ENCODE results near the gene UBAP1. TPM values are rescaled to one million over a fixed set of nuclear protein-coding genes. Genes with fewer than 3 reads are reported as not detected.
"Not testable (repeated sequence)": the region's sequence is repeated elsewhere in the genome, so short reads cannot be mapped to it uniquely, and the experiment has no call there.

The UBAP1 gene
- total RNA-seq: 100 to 1,000 TPM in 1 of 4 donors, 10 to 100 TPM in 3; 49.2 to 101 (median 66.8) TPM

GRCh38 chr9:34178436-34179212 is at the start of gene UBAP1:
Gene UBAP1, plus strand, starts transcription at chr9:34179043. Its CDS starts 41,872 bp downstream, at chr9:34220915.
- TF ChIP-seq EP300 (IDR thresholded peaks at IDR 0.05) (no peak), POLR2A (IDR thresholded peaks at IDR 0.05) (peak; percentile 70 to 82), POLR2AphosphoS5 (IDR thresholded peaks at IDR 0.05) (peak; percentile 92)
- TF ChIP-seq, protein P1, sequence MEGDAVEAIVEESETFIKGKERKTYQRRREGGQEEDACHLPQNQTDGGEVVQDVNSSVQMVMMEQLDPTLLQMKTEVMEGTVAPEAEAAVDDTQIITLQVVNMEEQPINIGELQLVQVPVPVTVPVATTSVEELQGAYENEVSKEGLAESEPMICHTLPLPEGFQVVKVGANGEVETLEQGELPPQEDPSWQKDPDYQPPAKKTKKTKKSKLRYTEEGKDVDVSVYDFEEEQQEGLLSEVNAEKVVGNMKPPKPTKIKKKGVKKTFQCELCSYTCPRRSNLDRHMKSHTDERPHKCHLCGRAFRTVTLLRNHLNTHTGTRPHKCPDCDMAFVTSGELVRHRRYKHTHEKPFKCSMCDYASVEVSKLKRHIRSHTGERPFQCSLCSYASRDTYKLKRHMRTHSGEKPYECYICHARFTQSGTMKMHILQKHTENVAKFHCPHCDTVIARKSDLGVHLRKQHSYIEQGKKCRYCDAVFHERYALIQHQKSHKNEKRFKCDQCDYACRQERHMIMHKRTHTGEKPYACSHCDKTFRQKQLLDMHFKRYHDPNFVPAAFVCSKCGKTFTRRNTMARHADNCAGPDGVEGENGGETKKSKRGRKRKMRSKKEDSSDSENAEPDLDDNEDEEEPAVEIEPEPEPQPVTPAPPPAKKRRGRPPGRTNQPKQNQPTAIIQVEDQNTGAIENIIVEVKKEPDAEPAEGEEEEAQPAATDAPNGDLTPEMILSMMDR (IDR thresholded peaks at IDR 0.05): peak in 3 of 4 experiments; percentile 12 to 40 (median 27)
- H3K4me1 ChIP-seq: peaks cover 0 to 35% (median 0%) of the 10 kb centered on the region in 3 donors
- 0 to 1% methylated on average over 14 to 19 of the region's 48 CpGs for WGBS, 2 donors (ENCODE audit: low coverage in 1 of 2)
- peak within 1 kb of the TSS; percentile 80 to 86 for H3K4me3 ChIP-seq
- peak within 1 kb of the TSS; percentile 88 to 96 (median 96) for H3K27ac ChIP-seq
- H3K36me3 ChIP-seq: peaks cover 0 to 6% of the 10 kb centered on the region in 2 donors
- H3K27me3 ChIP-seq: no peaks in the 10 kb centered on the region
- peak; percentile 99 for ATAC-seq
- no peaks in the 10 kb centered on the region for H3K9me3 ChIP-seq

- H3K27ac ChIP-seq: no peak overlapping the region
- no peaks in the 10 kb centered on the region for H3K27me3 ChIP-seq
- H3K4me1 ChIP-seq: peaks cover 0 to 8% (median 0%) of the 10 kb centered on the region in 3 donors
- H3K36me3 ChIP-seq: no peaks in the 10 kb centered on the region
- no peaks in the 10 kb centered on the region for H3K9me3 ChIP-seq
- no peak for TF ChIP-seq POLR2A (IDR thresholded peaks at IDR 0.05)
- no peak for TF ChIP-seq EP300 (IDR thresholded peaks at IDR 0.05)
- TF ChIP-seq POLR2AphosphoS5 (IDR thresholded peaks at IDR 0.05): no peak
- TF ChIP-seq, protein P1 (IDR thresholded peaks at IDR 0.05): no peak
- H3K4me3 ChIP-seq: no peak overlapping the region
- WGBS, 2 donors (ENCODE audit: low coverage in 1 of 2): 92 to 93% methylated on average over 6 to 7 of the region's 7 CpGs
- ATAC-seq: no peak
Observed at GRCh38 chr9:34131571-34131970, 47.3 kb upstream of the UBAP1 start.

DNA sequence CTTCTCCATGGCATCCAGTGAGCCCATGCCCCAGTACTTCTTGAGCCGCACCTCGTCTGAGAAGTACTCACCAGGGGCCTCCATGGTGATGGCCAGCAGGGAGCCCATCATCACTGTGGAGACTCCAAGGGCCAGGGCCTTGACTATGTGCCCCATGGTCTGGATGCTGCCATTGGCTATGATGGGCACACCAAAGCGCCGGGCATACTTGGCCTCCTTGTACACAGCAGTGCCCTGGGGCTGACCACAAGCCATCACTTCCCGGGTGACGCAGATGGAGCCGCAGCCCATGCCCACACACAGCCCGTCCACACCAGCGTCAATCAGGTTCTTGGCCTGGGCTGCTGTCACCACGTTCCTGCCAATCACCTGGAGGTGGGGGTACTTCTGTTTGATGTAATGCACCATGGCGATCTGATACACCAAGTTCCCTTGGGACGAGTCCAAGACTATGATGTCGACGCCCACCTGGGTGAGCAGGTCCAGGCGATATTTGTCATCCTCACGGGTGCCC is 45.4 kb upstream of the UBAP1 start:
- no peak for TF ChIP-seq POLR2A (IDR thresholded peaks at IDR 0.05)
- TF ChIP-seq, protein P1 (IDR thresholded peaks at IDR 0.05): no peak
- no peak for TF ChIP-seq EP300 (IDR thresholded peaks at IDR 0.05)
- TF ChIP-seq POLR2AphosphoS5 (IDR thresholded peaks at IDR 0.05): no peak
- H3K36me3 ChIP-seq: no peaks in the 10 kb centered on the region
- no peaks in the 10 kb centered on the region for H3K27me3 ChIP-seq
- no peaks in the 10 kb centered on the region for H3K9me3 ChIP-seq
- no peak overlapping the region for H3K27ac ChIP-seq
- no peaks in the 10 kb centered on the region for H3K4me1 ChIP-seq
- WGBS, 2 donors (ENCODE audit: low coverage in 1 of 2): 97% methylated on average over 5 of the region's 16 CpGs; no CpG with 5 or more reads in 1 of the 2 donors
- H3K4me3 ChIP-seq: no peak overlapping the region
- no peak for ATAC-seq

DNA sequence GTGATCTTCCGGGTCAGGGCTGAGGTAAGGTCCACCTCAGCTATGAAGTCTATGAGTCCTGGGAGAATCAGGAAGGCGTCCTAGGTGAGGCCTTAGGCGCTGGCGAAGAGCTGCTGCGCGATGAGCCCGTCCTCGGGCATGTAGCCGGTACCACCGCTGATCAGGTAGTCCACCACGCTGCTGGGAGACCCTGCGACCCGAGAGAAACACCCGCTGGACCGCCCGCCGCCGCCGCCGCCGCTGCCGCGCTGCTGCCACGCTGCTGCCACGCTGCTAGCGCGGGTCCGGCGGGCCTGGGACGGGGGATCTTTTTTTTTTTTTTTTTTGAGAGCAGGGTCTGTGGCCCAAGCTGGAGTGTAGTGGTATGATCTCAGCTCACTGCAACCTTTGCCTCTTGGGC is 44.3 kb upstream of the UBAP1 start:
- Histone ChIP-seq H3K9me3 (no peaks in the 10 kb centered on the region), H3K36me3 (no peaks in the 10 kb centered on the region), H3K4me3 (no peak overlapping the region), H3K4me1 (peaks cover 0 to 3% (median 2%) of the 10 kb centered on the region in 3 donors), H3K27me3 (no peaks in the 10 kb centered on the region), H3K27ac (no peak overlapping the region)
- ATAC-seq: no peak
- TF ChIP-seq POLR2AphosphoS5 (IDR thresholded peaks at IDR 0.05) (no peak), EP300 (IDR thresholded peaks at IDR 0.05) (no peak), POLR2A (IDR thresholded peaks at IDR 0.05) (no peak)
- TF ChIP-seq, protein P1 (IDR thresholded peaks at IDR 0.05): no peak
- 97% methylated on average over 16 to 18 of the region's 30 CpGs for WGBS, 2 donors (ENCODE audit: low coverage in 1 of 2)

DNA sequence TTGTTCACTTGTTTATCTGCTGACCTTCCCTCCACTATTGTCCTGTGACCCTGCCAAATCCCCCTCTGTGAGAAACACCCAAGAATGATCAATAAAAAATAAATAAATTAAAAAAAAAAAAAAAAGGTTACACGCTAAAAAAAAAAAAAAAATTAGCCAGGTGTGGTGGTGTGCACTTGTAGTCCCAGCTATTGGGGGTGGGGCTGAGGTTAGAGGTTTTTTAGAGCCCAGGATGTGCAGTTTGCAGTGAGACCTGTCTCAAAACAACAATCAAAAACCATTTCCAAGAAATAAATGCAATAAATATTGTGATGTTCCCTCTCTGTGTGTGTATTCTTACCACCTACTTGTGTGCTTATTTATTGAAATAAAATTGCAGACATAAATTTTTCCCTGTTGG is 40.2 kb upstream of the UBAP1 start:
- 80 to 100% methylated on average over 1 of the region's 1 CpG for WGBS, 2 donors (ENCODE audit: low coverage in 1 of 2)
- H3K4me3 ChIP-seq: not testable (repeated sequence)

More for the DNA sequence above, 40.2 kb upstream of the UBAP1 start:
- not testable (repeated sequence) for H3K27ac ChIP-seq, ATAC-seq, H3K9me3 ChIP-seq, H3K4me1 ChIP-seq, H3K27me3 ChIP-seq, H3K36me3 ChIP-seq
